GM23248 (cell line): ENCODE measurements around the gene PEAK1. TPM values are rescaled to one million over a fixed set of nuclear protein-coding genes. Genes with fewer than 3 reads are reported as not detected.
A peak's percentile ranks its signal among the peaks of the same experiment; 100 is the strongest.

Source experiments
- DNase-seq: peaks from one replicate; pipeline ENCODE4 v3.0.0-alpha.2; 2015
- H2AFZ ChIP-seq: fragments of 200-600 bp; sonication (generic); 2 replicates; pipeline ENCODE4 v1.6.1; 2016; ENCODE audit warnings: antibody characterized with exemption
- H3F3A ChIP-seq: fragments of 200-600 bp; sonication (generic); 2 replicates; pipeline ENCODE4 v1.6.1; 2016; ENCODE audit warnings: mild to moderate bottlenecking, antibody characterized with exemption, mixed run types; ENCODE audit not compliant: insufficient read depth
- H3K27ac ChIP-seq: fragments of 200-600 bp; sonication (generic); 2 replicates; pipeline ENCODE4 v1.5.1; 2016; ENCODE audit warnings: mild to moderate bottlenecking
- H3K27me3 ChIP-seq: fragments of 200-600 bp; sonication (generic); replicated peaks from 2 replicates; pipeline ENCODE4 v1.6.1; 2016; ENCODE audit warnings: mild to moderate bottlenecking; ENCODE audit not compliant: insufficient read depth
- H3K36me3 ChIP-seq: fragments of 200-600 bp; sonication (generic); 2 replicates; pipeline ENCODE4 v1.6.1; 2016; ENCODE audit warnings: low read depth, mild to moderate bottlenecking
- H3K4me1 ChIP-seq: fragments of 200-600 bp; sonication (generic); 2 replicates; pipeline ENCODE4 v1.6.1; 2016; ENCODE audit warnings: mild to moderate bottlenecking; ENCODE audit not compliant: insufficient read depth
- H3K4me2 ChIP-seq: fragments of 200-600 bp; sonication (generic); one replicate; pipeline ENCODE4 v1.6.1; 2016; ENCODE audit warnings: mild to moderate bottlenecking; ENCODE audit not compliant: unreplicated experiment
- H3K4me3 ChIP-seq: fragments of 200-600 bp; sonication (generic); 2 replicates; pipeline ENCODE4 v1.5.1; 2016; ENCODE audit warnings: mild to moderate bottlenecking
- H3K79me2 ChIP-seq: fragments of 200-600 bp; sonication (generic); 2 replicates; pipeline ENCODE4 v1.6.1; 2016; ENCODE audit warnings: mild to moderate bottlenecking; ENCODE audit not compliant: insufficient read depth
- H3K9ac ChIP-seq: fragments of 200-600 bp; sonication (generic); 2 replicates; pipeline ENCODE4 v1.6.1; 2016; ENCODE audit warnings: mild to moderate bottlenecking
- H3K9me2 ChIP-seq: fragments of 200-600 bp; sonication (generic); 2 replicates; pipeline ENCODE4 v1.6.1; 2016; ENCODE audit warnings: mixed run types, mild to moderate bottlenecking, moderate library complexity; ENCODE audit not compliant: insufficient read depth
- H3K9me3 ChIP-seq: fragments of 200-600 bp; sonication (generic); one replicate; pipeline ENCODE4 v1.6.1; 2017; ENCODE audit warnings: low read depth
- H4K20me1 ChIP-seq: fragments of 200-600 bp; sonication (generic); 2 replicates; pipeline ENCODE4 v1.6.0; 2016; ENCODE audit not compliant: insufficient read depth
- EZH2 ChIP-seq: fragments of 200-600 bp; sonication (generic); IDR thresholded peaks from 2 replicates; pipeline ENCODE4 v1.6.1; 2018; ENCODE audit warnings: antibody characterized with exemption, mild to moderate bottlenecking; ENCODE audit not compliant: insufficient read depth, poor library complexity, severe bottlenecking
- EZH2phosphoT487 ChIP-seq: fragments of 200-600 bp; sonication (generic); IDR thresholded peaks from 2 replicates; pipeline ENCODE4 v1.6.1; 2018; ENCODE audit warnings: antibody characterized with exemption, moderate library complexity, mild to moderate bottlenecking, low read depth; ENCODE audit not compliant: insufficient read depth
- WGBS, 2 experiments: methylation state at CpG; one replicate each; pipeline ENCODE4 v1.1.6; 2015 to 2017; ENCODE audit warnings: low lambda C conversion rate in 2 of 2, low coverage in 1 of 2; ENCODE audit errors: missing lambda C conversion rate in 2 of 2; 5-methylcytosine and 5-hydroxymethylcytosine counted together
- in situ Hi-C: fragments of 300-500 bp; cut with MboI; formaldehyde crosslinking; loops from 2 replicates; pipeline ENCODE4 v1.15.0; 2020
- polyA plus RNA-seq: library from polyadenylated mRNA; unstranded; fragments of >200 nt; fragmentation: Nextera tagmentation; extraction: Ambion mirVana; gene quantifications from 2 replicates; pipeline ENCODE4 v1.2.1, GENCODE V29; 2016
- total RNA-seq: library from RNA; depleted of rRNA; stranded (reverse); fragments of >200 nt; shearing (Covaris generic); gene quantifications from 2 replicates; pipeline ENCODE4 v1.2.3, GENCODE V29; 2014

PEAK1 gene
- total and polyA plus RNA-seq, 2 experiments from 2014 or later: 22.4 to 74.5 TPM

GRCh38 chr15:77107531-77108355 lies 312.2 kb downstream of the PEAK1 start:
- Histone ChIP-seq H3F3A (peaks cover 27% of the 10 kb centered on the region), H3K9ac (no peak overlapping the region), H3K36me3 (peaks cover 14% of the 10 kb centered on the region), H4K20me1 (no peaks in the 10 kb centered on the region), H3K9me2 (no peaks in the 10 kb centered on the region), H3K9me3 (no peaks in the 10 kb centered on the region), H3K79me2 (peaks cover 7% of the 10 kb centered on the region; the same call in 1 of the 2 replicates), H3K4me3 (no peak overlapping the region), H3K27ac (no peak overlapping the region), H3K27me3 (no peaks in the 10 kb centered on the region), H2AFZ (no peak overlapping the region), H3K4me2 (no peak overlapping the region), H3K4me1 (peaks cover 21% of the 10 kb centered on the region)
- in situ Hi-C loops: no loop called here
- WGBS, 2 experiments: 66 to 73% methylated on average over 9 of the region's 9 CpGs
- peak; percentile 56 for DNase-seq
- TF ChIP-seq EZH2 (no peak), EZH2phosphoT487 (no peak)

GRCh38 chr15:77107068-77107467 lies 312.8 kb downstream of the PEAK1 start:
- peaks cover 20% of the 10 kb centered on the region for H3K4me1 ChIP-seq
- H3K9ac ChIP-seq: no peak overlapping the region
- H4K20me1 ChIP-seq: no peaks in the 10 kb centered on the region
- peaks cover 7% of the 10 kb centered on the region; the same call in 1 of the 2 replicates for H3K79me2 ChIP-seq
- no peaks in the 10 kb centered on the region for H3K27me3 ChIP-seq
- TF ChIP-seq EZH2: no peak
- TF ChIP-seq EZH2phosphoT487: no peak
- H2AFZ ChIP-seq: no peak overlapping the region
- no peaks in the 10 kb centered on the region for H3K9me3 ChIP-seq
- H3K9me2 ChIP-seq: no peaks in the 10 kb centered on the region
- no peak overlapping the region for H3K4me2 ChIP-seq
- H3K36me3 ChIP-seq: peaks cover 7% of the 10 kb centered on the region
- WGBS, 2 experiments: 95 to 100% methylated on average over 2 of the region's 2 CpGs
- H3K4me3 ChIP-seq: no peak overlapping the region
- in situ Hi-C loops: no loop called here
- H3F3A ChIP-seq: peaks cover 27% of the 10 kb centered on the region
- no peak overlapping the region for H3K27ac ChIP-seq
- no peak for DNase-seq

- in situ Hi-C loops: no loop called here
- H4K20me1 ChIP-seq: no peaks in the 10 kb centered on the region
- WGBS, 2 experiments: 8 to 13% methylated on average over 3 of the region's 3 CpGs
- peaks cover 20% of the 10 kb centered on the region for H3K4me1 ChIP-seq
- peaks cover 27% of the 10 kb centered on the region for H3F3A ChIP-seq
- no peaks in the 10 kb centered on the region for H3K9me3 ChIP-seq
- peak overlapping the region; percentile 4; the same call in 1 of the 2 replicates for H3K9ac ChIP-seq
- peak; percentile 86 for DNase-seq
- H3K36me3 ChIP-seq: no peaks in the 10 kb centered on the region; the same call in 1 of the 2 replicates
- peak overlapping the region; percentile 52 for H3K27ac ChIP-seq
- TF ChIP-seq EZH2 (no peak), EZH2phosphoT487 (no peak)
- no peaks in the 10 kb centered on the region for H3K79me2 ChIP-seq
- H3K27me3 ChIP-seq: no peaks in the 10 kb centered on the region
- peak overlapping the region; percentile 30 for H2AFZ ChIP-seq
- H3K4me2 ChIP-seq: peak overlapping the region; percentile 26
- no peak overlapping the region for H3K4me3 ChIP-seq
- H3K9me2 ChIP-seq: no peaks in the 10 kb centered on the region
Observed at GRCh38 chr15:77104155-77104554, 315.7 kb downstream of the PEAK1 start.

GRCh38 chr15:77099741-77100463 lies 320.0 kb downstream of the PEAK1 start:
- WGBS, 2 experiments: 86 to 91% methylated on average over 4 of the region's 4 CpGs

More at GRCh38 chr15:77099741-77100463, 320.0 kb downstream of the PEAK1 start:
- no peaks in the 10 kb centered on the region for H3K27me3 ChIP-seq
- H2AFZ ChIP-seq: no peak overlapping the region
- H4K20me1 ChIP-seq: no peaks in the 10 kb centered on the region
- no peaks in the 10 kb centered on the region for H3K9me2 ChIP-seq
- no peak overlapping the region for H3K4me3 ChIP-seq
- DNase-seq: no peak
- no peaks in the 10 kb centered on the region for H3K79me2 ChIP-seq
- H3K36me3 ChIP-seq: no peaks in the 10 kb centered on the region
- H3K4me2 ChIP-seq: no peak overlapping the region
- H3K4me1 ChIP-seq: peaks cover 13% of the 10 kb centered on the region
- TF ChIP-seq EZH2 (no peak), EZH2phosphoT487 (no peak)
- H3F3A ChIP-seq: peaks cover 11% of the 10 kb centered on the region
- H3K27ac ChIP-seq: no peak overlapping the region
- in situ Hi-C loops: no loop called here
- no peak overlapping the region for H3K9ac ChIP-seq
- H3K9me3 ChIP-seq: no peaks in the 10 kb centered on the region
